ENCODE measurements around the gene FBXW7.

FBXW7 gene

DNA sequence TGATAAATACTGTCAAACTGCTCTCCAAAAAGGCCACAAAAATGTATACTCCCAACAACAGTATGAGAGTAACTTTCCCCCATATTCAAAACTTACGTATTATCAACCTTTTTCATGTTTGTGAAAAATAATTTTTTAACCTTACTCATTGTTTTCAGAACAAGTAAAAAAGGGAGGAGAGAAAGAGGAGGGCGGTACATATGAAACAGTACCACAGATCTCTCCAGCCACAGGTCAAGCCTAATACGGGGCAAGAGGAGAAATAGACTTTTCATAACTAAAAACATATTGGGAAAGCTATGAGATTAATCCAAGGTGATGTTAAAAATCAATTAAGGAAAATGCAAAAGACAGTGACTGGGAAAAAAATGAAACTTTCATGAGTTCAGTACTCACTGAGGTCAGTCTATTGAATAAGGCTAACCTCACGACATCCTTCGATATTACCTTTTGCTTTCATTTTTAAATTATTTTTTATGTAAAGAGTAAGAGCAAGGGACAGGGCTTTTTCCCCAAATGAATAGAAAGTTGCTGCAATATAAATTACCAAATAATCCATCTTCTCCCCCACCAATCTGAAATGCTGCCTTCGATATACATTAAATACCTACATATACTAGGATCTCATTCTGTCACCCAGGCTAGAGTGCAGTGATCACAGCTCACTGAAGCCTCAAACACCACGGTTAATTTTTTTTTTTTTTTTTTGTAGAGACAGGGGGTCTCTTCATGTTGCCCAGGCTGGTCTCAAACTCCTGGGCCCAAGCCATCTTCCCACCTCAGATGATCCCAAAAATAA, 25.3 kb downstream of the FBXW7 start:
- DNase-seq (ENCODE audit: low spot score) = no peak

GRCh38 chr4:152509595-152510225, 26.2 kb downstream of the FBXW7 start:
- no peak for DNase-seq (ENCODE audit: low spot score)

- no peak for DNase-seq (ENCODE audit: low spot score)
Measured at GRCh38 chr4:152508818-152509217, 27.1 kb downstream of the FBXW7 start.

DNA sequence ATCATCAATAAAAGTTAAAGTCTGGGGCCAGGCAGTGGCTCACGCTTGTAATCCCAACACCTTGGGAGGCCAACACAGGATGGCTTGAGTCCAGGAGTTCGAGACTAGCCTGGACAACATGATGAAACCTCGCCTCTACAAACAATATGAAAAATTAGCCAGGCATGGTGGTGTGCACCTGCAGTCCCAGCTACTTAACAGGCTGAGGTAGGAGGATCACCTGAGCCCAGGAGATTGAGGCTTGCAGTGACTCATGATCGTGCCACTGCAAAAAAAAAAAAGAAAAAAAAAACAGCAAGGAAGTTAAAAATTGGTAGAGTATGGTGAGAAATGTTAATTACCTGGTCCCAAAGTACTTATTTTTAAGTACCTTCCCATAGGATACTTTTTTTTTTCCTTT, 27.5 kb downstream of the FBXW7 start:
- DNase-seq (ENCODE audit: low spot score) = no peak

DNA sequence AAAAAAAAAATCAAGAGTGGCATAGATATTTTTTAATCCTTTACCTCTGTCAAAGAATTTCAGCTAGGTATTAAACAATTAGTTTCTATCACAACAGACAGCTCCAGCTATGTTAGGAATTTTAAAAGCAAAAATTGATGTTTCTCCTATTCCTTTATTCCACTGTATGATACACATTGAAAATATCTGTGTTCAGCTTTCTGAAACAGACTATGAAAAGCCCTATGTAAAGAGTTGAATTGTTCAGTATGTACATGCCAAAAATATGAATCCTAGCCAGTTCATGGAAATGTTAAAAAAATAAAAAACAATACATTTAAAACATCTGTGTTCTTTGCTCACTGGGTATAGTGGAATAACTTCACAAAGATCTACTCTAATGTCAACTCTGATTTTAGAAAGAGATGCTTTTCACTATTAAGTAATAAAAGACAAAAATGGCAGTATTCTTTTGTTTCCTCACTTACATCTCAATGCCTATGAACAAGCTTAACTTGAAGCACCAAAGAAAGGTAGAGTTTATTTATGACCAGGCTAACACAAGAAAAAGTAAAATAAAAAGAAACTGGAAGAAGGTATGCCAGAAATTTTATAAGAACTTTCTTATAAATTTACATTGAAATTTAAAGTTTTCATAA, 32.1 kb downstream of the FBXW7 start:
- no peak for DNase-seq (ENCODE audit: low spot score)

DNA sequence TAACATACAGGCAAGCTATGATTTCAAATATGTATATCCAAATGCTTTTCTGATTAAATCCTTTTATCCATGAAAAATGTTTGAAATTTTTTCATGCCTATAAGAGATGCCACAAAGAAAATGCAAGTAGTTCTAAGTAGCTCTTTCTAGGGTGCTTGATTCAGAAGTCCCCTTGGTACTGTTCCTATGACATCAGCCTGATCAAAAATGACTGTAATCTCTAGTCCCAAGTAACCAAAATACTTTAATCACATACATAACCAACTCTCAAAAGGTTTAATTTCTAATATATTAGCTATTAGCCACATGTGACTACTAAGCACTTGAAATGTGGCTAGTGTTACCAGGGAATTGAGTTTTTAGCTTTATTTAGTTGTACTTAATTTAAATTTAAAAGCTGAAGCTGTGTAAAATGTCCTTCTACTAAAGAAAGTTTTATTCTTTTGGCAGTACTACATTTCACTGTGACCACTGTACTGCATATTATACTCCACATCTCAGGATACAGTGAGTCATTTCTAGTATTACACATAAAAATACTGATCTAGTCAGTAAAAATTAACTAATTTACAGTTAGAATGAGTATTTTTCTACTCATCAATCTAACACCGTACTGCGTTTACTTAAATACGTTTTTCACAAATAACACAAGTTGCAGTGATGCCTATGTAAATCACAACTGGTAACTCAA, 33.9 kb downstream of the FBXW7 start:
- DNase-seq (ENCODE audit: low spot score) = peak; percentile 34

DNA sequence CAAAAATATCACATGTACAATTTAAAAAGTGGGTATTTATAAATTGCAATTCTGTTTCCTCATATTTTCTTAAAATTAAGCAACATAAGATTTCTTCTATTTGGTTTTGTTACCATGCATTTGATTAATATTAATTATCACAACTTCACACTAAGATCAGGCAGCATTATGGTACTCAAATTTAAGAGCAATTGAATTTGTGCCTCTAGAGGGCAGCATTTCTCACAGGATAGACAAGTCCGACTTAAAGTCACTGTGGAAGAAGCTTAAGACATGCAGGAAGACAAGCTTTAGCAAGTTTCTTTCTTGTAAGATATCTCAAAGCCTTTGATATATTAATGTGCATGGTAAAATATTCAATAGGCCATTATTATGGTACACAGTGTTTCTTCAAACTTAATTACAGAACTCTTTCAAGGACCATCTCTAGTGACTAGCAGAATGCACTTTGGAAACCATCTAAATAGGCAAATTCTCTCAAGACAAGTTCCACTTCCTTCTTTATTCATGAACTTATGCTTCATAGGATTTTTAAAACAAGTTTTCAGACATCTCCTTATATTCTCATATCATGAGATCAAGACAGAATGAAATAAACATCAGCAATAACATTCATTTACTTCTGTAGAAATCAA, 35.0 kb downstream of the FBXW7 start:
- peak; percentile 86 for DNase-seq (ENCODE audit: low spot score)

DNA sequence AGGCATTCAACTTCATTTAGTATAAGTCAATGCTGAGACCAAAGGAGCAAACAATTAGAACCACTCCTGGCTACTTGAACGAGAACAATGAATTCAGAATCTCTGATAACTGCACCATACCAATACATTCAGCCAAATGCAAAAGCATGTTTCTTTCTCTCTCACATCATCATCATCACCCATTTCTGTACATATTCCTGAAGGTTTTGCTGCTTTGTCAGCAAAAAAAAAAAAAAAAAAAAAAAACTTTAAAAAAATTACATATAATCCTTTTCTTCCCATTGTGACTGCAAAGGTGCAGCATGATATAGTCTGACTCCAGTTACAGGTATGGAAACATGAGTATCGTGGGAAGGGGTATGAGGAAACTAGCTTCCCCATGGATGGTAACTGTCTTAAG, 35.6 kb downstream of the FBXW7 start:
- DNase-seq (ENCODE audit: low spot score) = no peak

DNA sequence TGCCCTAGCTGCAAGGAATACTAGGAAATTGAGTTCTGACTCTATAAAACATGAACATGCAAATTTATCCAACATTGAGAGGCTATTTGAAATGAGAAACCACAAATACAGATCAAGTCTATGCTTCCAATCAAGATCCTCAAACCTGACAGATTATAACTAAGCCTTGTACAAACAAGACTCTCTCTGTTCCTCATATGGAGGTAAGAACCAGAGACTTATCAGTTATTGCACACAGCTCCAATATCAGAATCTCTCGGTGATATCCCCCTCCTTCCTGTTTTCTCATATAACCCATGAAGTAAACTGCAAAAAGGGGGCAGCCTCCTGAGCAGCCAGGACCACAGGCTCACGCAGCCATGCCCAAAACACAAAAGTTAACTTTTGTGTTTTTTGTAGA, 36.5 kb downstream of the FBXW7 start:
- no peak for DNase-seq (ENCODE audit: low spot score)

DNA sequence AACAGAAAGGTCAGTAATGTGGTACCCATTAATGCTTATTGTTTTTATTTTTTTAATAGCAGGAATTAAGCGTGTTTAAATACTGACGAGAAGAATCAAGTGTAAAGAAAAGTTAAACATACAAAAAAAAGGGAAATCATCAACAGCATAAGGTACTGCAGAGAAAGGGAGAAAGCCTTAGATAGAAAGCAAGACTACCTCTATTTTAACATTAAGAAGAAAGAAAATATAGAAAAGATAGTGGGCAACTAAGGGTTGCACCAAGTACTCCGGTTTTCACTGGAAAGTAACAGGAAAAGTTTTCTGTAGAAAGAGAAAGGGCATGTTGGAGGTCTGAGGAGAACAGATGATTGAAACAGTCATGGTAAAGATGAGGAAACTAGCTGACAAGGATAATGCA, 41.9 kb downstream of the FBXW7 start:
- DNase-seq (ENCODE audit: low spot score) = no peak

GRCh38 chr4:152488246-152488645, 47.6 kb downstream of the FBXW7 start:
- DNase-seq (ENCODE audit: low spot score) = no peak

DNA sequence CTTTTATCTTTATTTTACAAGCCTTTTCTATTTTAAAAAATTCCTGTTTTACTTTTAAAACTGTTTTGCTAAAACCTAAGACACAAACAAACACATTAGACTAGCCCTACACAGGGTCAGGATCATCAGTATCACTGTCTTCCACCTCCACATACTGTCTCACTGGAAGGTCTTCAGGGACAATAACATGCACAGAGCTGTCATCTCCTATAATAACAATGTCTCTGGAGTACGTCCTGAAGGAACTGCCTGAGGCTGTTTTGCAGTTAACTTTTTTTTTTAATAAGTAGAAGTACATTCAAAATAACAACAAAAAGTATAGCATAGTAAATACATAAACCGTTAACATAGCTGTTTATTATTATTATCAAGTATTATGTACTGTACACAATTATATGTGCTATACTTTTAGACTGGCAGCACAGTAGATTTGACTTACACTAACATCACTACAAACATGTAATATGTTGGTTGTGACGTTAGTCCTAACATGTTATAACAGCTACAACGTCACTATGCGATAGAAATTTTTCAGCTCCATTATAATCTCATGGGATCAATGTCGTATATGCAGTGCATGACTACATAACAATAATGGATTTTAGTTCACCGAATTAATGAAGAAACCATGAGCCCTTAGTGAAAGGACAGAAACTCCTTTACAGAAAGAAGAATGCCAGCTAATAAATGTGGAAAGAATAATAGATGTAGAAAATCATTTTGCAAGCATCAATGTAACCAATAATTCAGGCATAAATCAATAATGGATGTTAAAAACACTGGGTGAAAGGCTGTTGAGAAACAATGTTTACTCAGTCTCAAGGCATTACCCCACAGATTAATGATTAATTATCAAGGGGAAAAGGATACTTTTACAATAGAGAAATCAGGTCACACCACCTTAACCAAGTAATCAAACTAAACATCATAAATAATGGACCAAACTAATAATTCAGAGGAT, 49.2 kb downstream of the FBXW7 start:
- DNase-seq (ENCODE audit: low spot score) = no peak

- no peak for DNase-seq (ENCODE audit: low spot score)
Measured at GRCh38 chr4:152485726-152486276, 50.1 kb downstream of the FBXW7 start.

GRCh38 chr4:152482211-152482610, 53.7 kb downstream of the FBXW7 start:
- DNase-seq (ENCODE audit: low spot score) = no peak

DNA sequence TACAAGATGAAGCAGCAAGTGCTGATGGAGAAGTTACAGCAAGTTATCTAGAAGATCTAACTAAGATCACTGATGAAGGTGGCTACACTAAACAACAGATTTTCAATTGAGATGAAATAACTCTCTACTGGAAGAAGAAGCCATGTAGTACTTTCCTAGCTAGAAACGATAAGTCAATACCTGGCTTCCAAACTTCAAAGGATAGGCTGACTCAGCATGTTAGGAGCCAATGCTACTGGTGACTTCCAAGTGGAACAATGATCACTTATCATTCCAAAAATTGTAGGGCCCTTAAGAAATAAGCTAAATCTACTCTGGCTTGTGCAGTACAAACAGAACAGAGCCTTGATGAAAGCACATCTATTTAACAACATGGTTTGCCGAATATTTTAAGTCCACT, 55.0 kb downstream of the FBXW7 start:
- DNase-seq (ENCODE audit: low spot score) = no peak

- DNase-seq (ENCODE audit: low spot score) = no peak
Measured at GRCh38 chr4:152480326-152480725, 55.6 kb downstream of the FBXW7 start.

DNA sequence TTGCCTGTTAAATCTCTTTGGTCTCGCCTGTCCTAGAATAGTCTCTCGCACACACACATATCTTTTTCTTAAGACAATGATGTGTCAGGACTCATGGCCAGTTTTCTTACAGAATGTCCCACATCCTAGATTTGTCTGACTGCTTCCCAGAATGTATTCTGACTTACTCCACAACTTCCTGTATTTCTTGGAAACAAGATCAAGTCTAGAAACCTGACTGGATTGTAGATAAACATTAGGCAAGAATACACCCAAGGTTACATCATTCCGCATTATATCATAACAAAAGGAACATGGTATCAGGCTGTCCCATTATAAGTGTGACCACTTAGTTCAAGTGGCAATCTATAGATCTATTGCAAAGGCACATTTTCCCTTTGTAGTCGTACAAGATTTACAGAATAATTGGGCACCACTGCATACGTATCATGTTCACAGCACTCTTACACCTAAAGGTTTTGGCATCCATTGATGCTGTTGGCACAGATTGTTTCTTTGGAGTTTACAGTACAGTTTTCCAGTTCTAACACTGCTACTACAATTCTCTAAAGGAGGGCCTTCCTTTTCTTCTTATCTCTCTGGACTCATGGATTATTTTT, 56.4 kb downstream of the FBXW7 start:
- DNase-seq (ENCODE audit: low spot score) = peak; percentile 51

GRCh38 chr4:152478461-152479237, 57.2 kb downstream of the FBXW7 start:
- DNase-seq (ENCODE audit: low spot score) = no peak

GRCh38 chr4:152476796-152477195, 59.1 kb downstream of the FBXW7 start:
- DNase-seq (ENCODE audit: low spot score) = no peak

All from kidney capillary endothelial cell (primary cell).